A549 (cell line): ENCODE measurements around the gene PYY. TPM values are rescaled to one million over a fixed set of nuclear protein-coding genes. Genes with fewer than 3 reads are reported as not detected.

Experiments used
- ATAC-seq, 2 experiments: fragments of 200-7000 bp in 1 of 2; fragments of >200 bp in 1 of 2; cut with Nextera tagmentation in 1 of 2; cut with Tn5 transposase in 1 of 2; 3 replicates each; pipeline versions ENCODE4 v1.8.0 to v1.9.1; 2018 to 2020; ENCODE audit warnings: mild to moderate bottlenecking in 1 of 2, moderate library complexity in 1 of 2
- CTCF ChIA-PET: fragments of 300-600 bp; sonication (Branson Sonifier 250); formaldehyde crosslinking; extraction: SDS; loops from one replicate; lab custom pipeline; 2021; ENCODE audit warnings: antibody characterized with exemption, inconsistent platforms; lab: Yijun Ruan, JAX
- POLR2A ChIA-PET: fragments of 350-600 bp; formaldehyde crosslinking; extraction: SDS; loops from one replicate; lab custom pipeline; 2021; ENCODE audit warnings: antibody characterized with exemption, inconsistent platforms; lab: Yijun Ruan, JAX
- DNase-seq, 2 experiments: peaks; one replicate each; pipeline versions ENCODE4 v3.0.0 to v3.0.0-alpha.2; 2011 to 2016; ENCODE audit warnings: low read depth in 1 of 2, low spot score in 1 of 2
- FAIRE-seq: peaks from 2 replicates; lab custom pipeline; 2011; peaks lifted over from hg19 to GRCh38; lab: Jason Lieb, UNC
- H3K27ac ChIP-seq, 2 experiments: fragments of >200 bp; sonication (Bioruptor Twin); formaldehyde crosslinking; 3 replicates each; pipeline ENCODE4 v1.5.1; 2016 to 2017
- H3K4me1 ChIP-seq: fragments of >200 bp; sonication (Bioruptor Twin); formaldehyde crosslinking; 3 replicates; pipeline ENCODE4 v1.6.1; 2016
- H3K4me2 ChIP-seq: fragments of >200 bp; sonication (Bioruptor Twin); formaldehyde crosslinking; 3 replicates; pipeline ENCODE4 v1.6.1; 2016
- H3K4me3 ChIP-seq: fragments of >200 bp; sonication (Bioruptor Twin); formaldehyde crosslinking; 3 replicates; pipeline ENCODE4 v1.5.1; 2016
- H3K9me3 ChIP-seq: fragments of >200 bp; sonication (Bioruptor Twin); formaldehyde crosslinking; 3 replicates; pipeline ENCODE4 v1.6.1; 2016
- BHLHE40 ChIP-seq: IDR thresholded peaks from 2 replicates; pipeline ENCODE4 v1.6.1; 2012; ENCODE audit warnings: low read depth, low read length, inconsistent platforms
- CEBPB ChIP-seq, 2 experiments: fragments of >200 bp in 1 of 2; sonication (Bioruptor Twin) in 1 of 2; formaldehyde crosslinking in 1 of 2; IDR thresholded peaks; 2 replicates each; pipeline ENCODE4 v1.6.1; 2012 to 2016
- CHD2 ChIP-seq: fragments of 150-350 bp; IDR thresholded peaks from 2 replicates; pipeline ENCODE4 v1.6.1; 2014; ENCODE audit warnings: low read length; ENCODE audit not compliant: partially characterized antibody
- CTCF ChIP-seq: fragments of >200 bp; sonication (Bioruptor Twin); formaldehyde crosslinking; IDR thresholded peaks from 3 replicates; pipeline ENCODE4 v1.5.1; 2016
- E2F6 ChIP-seq: IDR thresholded peaks from 2 replicates; pipeline ENCODE4 v1.6.1; 2012; ENCODE audit warnings: low read depth, borderline replicate concordance
- EP300 ChIP-seq, 2 experiments: fragments of >200 bp; sonication (Bioruptor Twin); formaldehyde crosslinking; IDR thresholded peaks; 2 replicates in 1 of 2; 3 replicates in 1 of 2; pipeline ENCODE4 v1.6.1; 2016 to 2017
- ESRRA ChIP-seq: fragments of 150-350 bp; IDR thresholded peaks from 2 replicates; pipeline ENCODE4 v1.6.1; 2014; ENCODE audit warnings: mild to moderate bottlenecking, low read length, borderline replicate concordance
- FOSB ChIP-seq: fragments of 250-450 bp; sonication (Bioruptor Pico); IDR thresholded peaks from 2 replicates; pipeline ENCODE4 v1.5.0; 2020; ENCODE audit warnings: mild to moderate bottlenecking, moderate library complexity
- FOXS1 ChIP-seq: fragments of 250-450 bp; sonication (Bioruptor Pico); IDR thresholded peaks from 2 replicates; pipeline ENCODE4 v1.5.0; 2020; ENCODE audit warnings: mild to moderate bottlenecking, moderate library complexity
- HDAC2 ChIP-seq: fragments of 200-600 bp; sonication (generic); IDR thresholded peaks from 2 replicates; pipeline ENCODE4 v1.6.1; 2016
- HOXB13 ChIP-seq: fragments of 250-450 bp; sonication (Bioruptor Pico); IDR thresholded peaks from 2 replicates; pipeline ENCODE4 v1.5.0; 2020; ENCODE audit warnings: low read depth, mild to moderate bottlenecking, moderate library complexity
- JUN ChIP-seq, 2 experiments: fragments of >200 bp; sonication (Bioruptor Twin); formaldehyde crosslinking; IDR thresholded peaks; 2 replicates in 1 of 2; 3 replicates in 1 of 2; pipeline ENCODE4 v1.6.1; 2016 to 2017
- PHF8 ChIP-seq: fragments of 200-600 bp; sonication (generic); IDR thresholded peaks from 2 replicates; pipeline ENCODE4 v1.6.1; 2016; ENCODE audit warnings: low read depth, mild to moderate bottlenecking, antibody characterized with exemption, moderate library complexity, borderline replicate concordance
- POLR2A ChIP-seq: IDR thresholded peaks from 2 replicates; pipeline ENCODE4 v1.6.1; 2012; ENCODE audit warnings: mild to moderate bottlenecking, low read length
- POLR2AphosphoS2 ChIP-seq: conservative IDR thresholded peaks from 2 replicates; pipeline ENCODE4 v1.6.1; 2012; ENCODE audit warnings: low read length, improper control_type of control experiment, inconsistent platforms
- RAD21 ChIP-seq, 2 experiments: fragments of >200 bp in 1 of 2; sonication (Bioruptor Twin) in 1 of 2; formaldehyde crosslinking in 1 of 2; IDR thresholded peaks in 1 of 2; conservative IDR thresholded peaks in 1 of 2; 2 replicates in 1 of 2; 3 replicates in 1 of 2; pipeline ENCODE4 v1.6.1; 2012 to 2018; ENCODE audit warnings: inconsistent platforms in 1 of 2
- RCOR1 ChIP-seq: fragments of 150-350 bp; IDR thresholded peaks from 2 replicates; pipeline ENCODE4 v1.6.1; 2014; ENCODE audit warnings: antibody characterized with exemption, low read length, low read depth
- REST ChIP-seq: fragments of 200-600 bp; sonication (generic); IDR thresholded peaks from 2 replicates; pipeline ENCODE4 v1.6.1; 2016; ENCODE audit warnings: antibody characterized with exemption, mild to moderate bottlenecking, moderate library complexity
- RFX5 ChIP-seq: fragments of 450-650 bp; IDR thresholded peaks from 2 replicates; pipeline ENCODE4 v1.7.1; 2014; ENCODE audit warnings: antibody characterized with exemption, mild to moderate bottlenecking, moderate library complexity
- SREBF2 ChIP-seq: fragments of 450-650 bp; IDR thresholded peaks from 2 replicates; pipeline ENCODE4 v1.6.1; 2014; ENCODE audit warnings: mild to moderate bottlenecking, moderate library complexity
- TFCP2L1 ChIP-seq: fragments of 250-450 bp; sonication (Bioruptor Pico); IDR thresholded peaks from 2 replicates; pipeline ENCODE4 v1.5.0; 2021; ENCODE audit warnings: mild to moderate bottlenecking
- ZC3H11A ChIP-seq: fragments of 450-650 bp; IDR thresholded peaks from 2 replicates; pipeline ENCODE4 v1.6.1; 2014; ENCODE audit warnings: antibody characterized with exemption, mild to moderate bottlenecking
- WGBS: methylation state at CpG from one replicate; pipeline ENCODE4 v1.1.6; 2017; ENCODE audit errors: missing lambda C conversion rate; 5-methylcytosine and 5-hydroxymethylcytosine counted together
- polyA plus RNA-seq, 4 experiments: library from polyadenylated mRNA; depleted of rRNA in 3 of 4; stranded (reverse); fragments of >200 nt; fragmentation: RNase III in 1 of 4; extraction: RNeasy Plus Mini Kit Qiagen cat#74134 plus additional on column Dnase treatment in 1 of 4; gene quantifications; 2 replicates in 3 of 4; 3 replicates in 1 of 4; pipeline ENCODE4 v1.2.3, GENCODE V29; 2011 to 2017

PYY gene
- polyA plus RNA-seq, 2 of the 4 experiments (the other 2 are of a cell fraction): not detected

- Histone ChIP-seq H3K4me2 (no peak overlapping the region), H3K9me3 (no peaks in the 10 kb centered on the region), H3K4me1 (peaks cover 3% of the 10 kb centered on the region), H3K27ac (no peak overlapping the region), H3K4me3 (no peak overlapping the region)
- POLR2A ChIA-PET: no interaction called here
- no peak for TF ChIP-seq REST
- no peak for TF ChIP-seq CEBPB (IDR thresholded peaks at IDR 0.05)
- no peak for TF ChIP-seq POLR2AphosphoS2
- TF ChIP-seq RFX5: no peak
- no peak for TF ChIP-seq E2F6
- TF ChIP-seq JUN (IDR thresholded peaks at IDR 0.05): no peak
- TF ChIP-seq FOXS1 (CRISPR knock-in tag): no peak
- TF ChIP-seq POLR2A: no peak
- TF ChIP-seq PHF8: no peak
- TF ChIP-seq SREBF2: no peak
- TF ChIP-seq CHD2: no peak
- no peak for TF ChIP-seq TFCP2L1 (CRISPR knock-in tag)
- no peak for TF ChIP-seq RCOR1
- TF ChIP-seq HOXB13 (CRISPR knock-in tag): no peak
- TF ChIP-seq EP300 (IDR thresholded peaks at IDR 0.05): no peak
- no peak for FAIRE-seq
- WGBS: 13% methylated on average over 4 of the region's 4 CpGs
- DNase-seq: no peak
- CTCF ChIA-PET: interaction anchor here (2.1 to 25.9 kb wide), 6 partner anchors 10 to 81 kb away, joined by 8 to 412 read pairs (median 142); partner anchors contain the start of gene PPY
- ATAC-seq: no peak
These were observed 41.0 kb downstream of the PYY start for GRCh38 chr17:43912635-43913304.

- Histone ChIP-seq H3K27ac (no peak overlapping the region), H3K4me1 (peaks cover 10% of the 10 kb centered on the region), H3K4me3 (no peak overlapping the region), H3K9me3 (no peaks in the 10 kb centered on the region), H3K4me2 (no peak overlapping the region)
- no peak for TF ChIP-seq ZC3H11A
- TF ChIP-seq CTCF: no peak
- TF ChIP-seq HDAC2: no peak
- TF ChIP-seq RFX5: no peak
- TF ChIP-seq ESRRA: no peak
- no peak for TF ChIP-seq RAD21 (conservative IDR thresholded peaks at IDR 0.05 in 1 of 2, IDR thresholded peaks at IDR 0.05 in 1 of 2)
- TF ChIP-seq BHLHE40: no peak
- TF ChIP-seq FOSB (CRISPR knock-in tag): no peak
- no peak for TF ChIP-seq E2F6
- TF ChIP-seq HOXB13 (CRISPR knock-in tag): no peak
- no peak for TF ChIP-seq EP300 (IDR thresholded peaks at IDR 0.05)
- 35% methylated on average over 8 of the region's 8 CpGs for WGBS
- ATAC-seq: no peak
- DNase-seq: no peak
- ChIA-PET POLR2A (no interaction called here), CTCF (interaction anchor here (1.5 to 25.9 kb wide), 7 partner anchors 11 to 132 kb away, joined by 4 to 412 read pairs (median 94); partner anchors contain the start of gene PPY)
- FAIRE-seq: no peak
These were observed 41.8 kb downstream of the PYY start for GRCh38 chr17:43911904-43912303.
